PFSK-1 (cell line): ENCODE data around the gene PRKRIP1.

ENCODE experiments used
- POLR2AphosphoS5 ChIP-seq: IDR thresholded peaks from 2 replicates; pipeline ENCODE4 v1.6.1; 2012; ENCODE audit warnings: low read depth, mild to moderate bottlenecking, control low read depth, low read length, moderate library complexity
- TAF1 ChIP-seq: IDR thresholded peaks from 2 replicates; pipeline ENCODE4 v1.6.1; 2012; ENCODE audit warnings: low read length, control low read depth, borderline replicate concordance; ENCODE audit not compliant: insufficient read depth

- TF ChIP-seq POLR2AphosphoS5 (no peak), TAF1 (no peak)
These were observed 73.3 kb downstream of the PRKRIP1 start for GRCh38 chr7:102469351-102469971.
